ENCODE data around the gene GUF1. TPM values are rescaled to one million over a fixed set of nuclear protein-coding genes. Genes with fewer than 3 reads are reported as not detected.

The GUF1 gene
- total RNA-seq, 1 donor from 2014 or later, result 24.7 TPM

- H3K36me3 ChIP-seq (ENCODE audit: insufficient read depth, low read length), result no peaks in the 10 kb centered on the region
- no peaks in the 10 kb centered on the region for H3K79me2 ChIP-seq (ENCODE audit: insufficient read depth, low read length)
- H3K27ac Mint-ChIP-seq (ENCODE audit: unreplicated experiment), result no peak overlapping the region
- no peaks in the 10 kb centered on the region for H3K9me3 Mint-ChIP-seq (ENCODE audit: unreplicated experiment)
- no peaks in the 10 kb centered on the region for H3K27me3 Mint-ChIP-seq (ENCODE audit: low read depth, unreplicated experiment)
- H3K9me3 ChIP-seq (ENCODE audit: insufficient read depth, low read depth, low read length), result no peaks in the 10 kb centered on the region
- no peak overlapping the region for H3K9ac ChIP-seq (ENCODE audit: low read length)
- TF ChIP-seq CTCF (IDR thresholded peaks at IDR 0.05; ENCODE audit: insufficient read depth, low read depth, low read length), result no peak
- no peak for TF ChIP-seq EZH2 (IDR thresholded peaks at IDR 0.05; ENCODE audit: insufficient read depth, low read length)
- H3K36me3 Mint-ChIP-seq (ENCODE audit: low read depth, unreplicated experiment), result no peaks in the 10 kb centered on the region
- FAIRE-seq (no peak), DNase-seq (ENCODE audit: low read depth) (no peak)
- no peak overlapping the region for H3K4me3 Mint-ChIP-seq (ENCODE audit: unreplicated experiment)
- H3K4me2 ChIP-seq (ENCODE audit: low read length), result no peak overlapping the region
- no peak overlapping the region for H3K27ac ChIP-seq (ENCODE audit: low read depth, low read length)
- no peak overlapping the region for H2AFZ ChIP-seq (ENCODE audit: low read depth, low read length)
- no peak overlapping the region for H3K4me3 ChIP-seq (ENCODE audit: insufficient read depth, low read depth, low read length)
- H3K4me1 Mint-ChIP-seq (ENCODE audit: low read depth, unreplicated experiment), result peaks cover 7% of the 10 kb centered on the region
- no peaks in the 10 kb centered on the region for H4K20me1 ChIP-seq (ENCODE audit: insufficient read depth, low read length)
- H3K4me1 ChIP-seq (ENCODE audit: insufficient read depth, low read length), result no peaks in the 10 kb centered on the region
- no peaks in the 10 kb centered on the region for H3K27me3 ChIP-seq (ENCODE audit: insufficient read depth, low read length)
Measured at GRCh38 chr4:44660396-44660795, 17.8 kb upstream of the GUF1 start.

- Mint-ChIP-seq H3K27ac (ENCODE audit: unreplicated experiment) (no peak overlapping the region), H3K4me3 (ENCODE audit: unreplicated experiment) (no peak overlapping the region), H3K9me3 (ENCODE audit: unreplicated experiment) (no peaks in the 10 kb centered on the region), H3K27me3 (ENCODE audit: low read depth, unreplicated experiment) (no peaks in the 10 kb centered on the region), H3K4me1 (ENCODE audit: low read depth, unreplicated experiment) (peaks cover 7% of the 10 kb centered on the region), H3K36me3 (ENCODE audit: low read depth, unreplicated experiment) (no peaks in the 10 kb centered on the region)
- Histone ChIP-seq H3K27ac (ENCODE audit: low read depth, low read length) (no peak overlapping the region), H3K9me3 (ENCODE audit: insufficient read depth, low read depth, low read length) (no peaks in the 10 kb centered on the region), H3K79me2 (ENCODE audit: insufficient read depth, low read length) (no peaks in the 10 kb centered on the region), H3K36me3 (ENCODE audit: insufficient read depth, low read length) (no peaks in the 10 kb centered on the region), H4K20me1 (ENCODE audit: insufficient read depth, low read length) (no peaks in the 10 kb centered on the region), H3K27me3 (ENCODE audit: insufficient read depth, low read length) (no peaks in the 10 kb centered on the region), H2AFZ (ENCODE audit: low read depth, low read length) (no peak overlapping the region), H3K9ac (ENCODE audit: low read length) (no peak overlapping the region), H3K4me2 (ENCODE audit: low read length) (no peak overlapping the region), H3K4me3 (ENCODE audit: insufficient read depth, low read depth, low read length) (no peak overlapping the region), H3K4me1 (ENCODE audit: insufficient read depth, low read length) (no peaks in the 10 kb centered on the region)
- DNase-seq (ENCODE audit: low read depth) (no peak), FAIRE-seq (no peak)
- TF ChIP-seq CTCF (IDR thresholded peaks at IDR 0.05; ENCODE audit: insufficient read depth, low read depth, low read length), result no peak
Measured at GRCh38 chr4:44661940-44662622, 16.1 kb upstream of the GUF1 start.

GRCh38 chr4:44662623-44663005, 15.6 kb upstream of the GUF1 start:
- DNase-seq (ENCODE audit: low read depth), result no peak
- Histone ChIP-seq H3K36me3 (ENCODE audit: insufficient read depth, low read length) (no peaks in the 10 kb centered on the region), H4K20me1 (ENCODE audit: insufficient read depth, low read length) (no peaks in the 10 kb centered on the region), H3K4me3 (ENCODE audit: insufficient read depth, low read depth, low read length) (no peak overlapping the region), H3K79me2 (ENCODE audit: insufficient read depth, low read length) (no peaks in the 10 kb centered on the region), H3K4me1 (ENCODE audit: insufficient read depth, low read length) (no peaks in the 10 kb centered on the region), H3K9ac (ENCODE audit: low read length) (no peak overlapping the region), H2AFZ (ENCODE audit: low read depth, low read length) (no peak overlapping the region), H3K27ac (ENCODE audit: low read depth, low read length) (no peak overlapping the region), H3K9me3 (ENCODE audit: insufficient read depth, low read depth, low read length) (no peaks in the 10 kb centered on the region), H3K27me3 (ENCODE audit: insufficient read depth, low read length) (no peaks in the 10 kb centered on the region), H3K4me2 (ENCODE audit: low read length) (no peak overlapping the region)
- no peak overlapping the region for H3K4me3 Mint-ChIP-seq (ENCODE audit: unreplicated experiment)
- H3K27me3 Mint-ChIP-seq (ENCODE audit: low read depth, unreplicated experiment), result no peaks in the 10 kb centered on the region
- H3K4me1 Mint-ChIP-seq (ENCODE audit: low read depth, unreplicated experiment), result peaks cover 7% of the 10 kb centered on the region
- TF ChIP-seq EZH2 (IDR thresholded peaks at IDR 0.05; ENCODE audit: insufficient read depth, low read length) (no peak), CTCF (IDR thresholded peaks at IDR 0.05; ENCODE audit: insufficient read depth, low read depth, low read length) (no peak)
- H3K9me3 Mint-ChIP-seq (ENCODE audit: unreplicated experiment), result no peaks in the 10 kb centered on the region
- FAIRE-seq, result no peak
- H3K36me3 Mint-ChIP-seq (ENCODE audit: low read depth, unreplicated experiment), result no peaks in the 10 kb centered on the region
- no peak overlapping the region for H3K27ac Mint-ChIP-seq (ENCODE audit: unreplicated experiment)
